Measurements from ENCODE around the gene LEAP2.

Gene LEAP2

GRCh38 chr5:132895719-132896305 is 22.3 kb downstream of the LEAP2 start:
- Histone ChIP-seq H3K27me3 (ENCODE audit: control insufficient read depth in 2 of 2, insufficient read depth in 2 of 2, low read length in 2 of 2) (no peaks in the 10 kb centered on the region), H3K9me3 (ENCODE audit: control insufficient read depth in 2 of 2, low read length in 2 of 2) (no peaks in the 10 kb centered on the region), H3K9ac (ENCODE audit: low read depth in 1 of 2, low read length in 2 of 2) (no peak overlapping the region), H3K4me3 (ENCODE audit: low read length in 2 of 2) (no peak overlapping the region), H3K27ac (ENCODE audit: low read depth in 2 of 2, low read length in 2 of 2) (no peak overlapping the region), H3K4me1 (ENCODE audit: control insufficient read depth in 2 of 2, insufficient read depth in 2 of 2, low read length in 2 of 2) (no peaks in the 10 kb centered on the region), H3K36me3 (ENCODE audit: control insufficient read depth in 2 of 2, insufficient read depth in 2 of 2, low read length in 2 of 2) (peaks cover 50 to 53% of the 10 kb centered on the region in 2 donors)

DNA sequence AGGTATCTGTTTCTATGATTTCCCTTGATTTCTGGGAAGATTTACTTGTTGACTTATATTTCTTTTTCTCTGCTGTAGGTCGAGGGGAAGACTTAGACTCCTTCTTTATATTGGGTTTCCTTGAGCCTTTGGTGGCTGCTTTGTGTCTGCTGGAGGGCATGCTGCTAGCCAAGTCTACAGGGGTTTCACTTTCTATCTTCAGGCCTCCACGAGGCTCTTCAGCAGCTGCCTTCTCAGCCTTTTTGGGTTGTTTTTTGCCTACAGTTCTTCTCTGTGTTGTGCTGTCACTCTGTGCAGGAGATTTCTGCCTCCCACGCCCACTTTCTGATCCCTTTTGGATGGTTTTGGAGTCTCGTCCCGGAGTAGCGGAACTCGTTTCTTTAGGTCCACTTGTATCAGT is 23.2 kb downstream of the LEAP2 start:
- no peak overlapping the region for H3K9ac ChIP-seq (ENCODE audit: low read depth in 1 of 2, low read length in 2 of 2)
- H3K36me3 ChIP-seq (ENCODE audit: control insufficient read depth in 2 of 2, insufficient read depth in 2 of 2, low read length in 2 of 2), result peaks cover 49 to 50% of the 10 kb centered on the region in 2 donors

DNA sequence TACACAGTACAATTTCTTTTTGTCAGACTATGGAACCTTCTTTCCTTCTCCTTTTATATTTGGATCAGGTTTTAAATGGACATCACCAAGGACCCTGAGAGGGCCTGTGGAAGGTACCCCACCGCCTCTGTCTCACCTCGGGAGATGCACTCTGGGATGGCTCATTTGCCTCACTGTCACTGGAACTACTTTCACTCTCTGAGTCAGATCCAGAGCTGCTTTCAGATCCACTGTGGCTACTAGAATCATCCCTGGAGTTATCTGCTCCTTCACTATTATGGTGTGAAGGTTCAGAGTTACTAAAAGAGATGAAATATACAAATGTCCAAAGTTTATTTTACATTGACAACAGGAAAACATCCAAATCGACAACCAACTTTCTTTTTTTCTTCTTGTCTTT is 24.6 kb downstream of the LEAP2 start:
- H3K9me3 ChIP-seq (ENCODE audit: control insufficient read depth in 2 of 2, low read length in 2 of 2), result no peaks in the 10 kb centered on the region
- no peak overlapping the region for H3K9ac ChIP-seq (ENCODE audit: low read depth in 1 of 2, low read length in 2 of 2)
- H3K36me3 ChIP-seq (ENCODE audit: control insufficient read depth in 2 of 2, insufficient read depth in 2 of 2, low read length in 2 of 2), result peaks cover 37% of the 10 kb centered on the region in 2 donors
- no peak overlapping the region for H3K4me3 ChIP-seq (ENCODE audit: low read length in 2 of 2)
- no peak overlapping the region for H3K27ac ChIP-seq (ENCODE audit: low read depth in 2 of 2, low read length in 2 of 2)
- H3K4me1 ChIP-seq (ENCODE audit: control insufficient read depth in 2 of 2, insufficient read depth in 2 of 2, low read length in 2 of 2), result no peaks in the 10 kb centered on the region
- H3K27me3 ChIP-seq (ENCODE audit: control insufficient read depth in 2 of 2, insufficient read depth in 2 of 2, low read length in 2 of 2), result no peaks in the 10 kb centered on the region

More for the DNA sequence above, 23.2 kb downstream of the LEAP2 start:
- no peaks in the 10 kb centered on the region for H3K27me3 ChIP-seq (ENCODE audit: control insufficient read depth in 2 of 2, insufficient read depth in 2 of 2, low read length in 2 of 2)
- H3K9me3 ChIP-seq (ENCODE audit: control insufficient read depth in 2 of 2, low read length in 2 of 2), result no peaks in the 10 kb centered on the region
- H3K27ac ChIP-seq (ENCODE audit: low read depth in 2 of 2, low read length in 2 of 2), result no peak overlapping the region
- H3K4me3 ChIP-seq (ENCODE audit: low read length in 2 of 2), result no peak overlapping the region
- no peaks in the 10 kb centered on the region for H3K4me1 ChIP-seq (ENCODE audit: control insufficient read depth in 2 of 2, insufficient read depth in 2 of 2, low read length in 2 of 2)

GRCh38 chr5:132901036-132901435 is 27.6 kb downstream of the LEAP2 start:
- no peaks in the 10 kb centered on the region for H3K9me3 ChIP-seq (ENCODE audit: control insufficient read depth in 2 of 2, low read length in 2 of 2)
- H3K9ac ChIP-seq (ENCODE audit: low read depth in 1 of 2, low read length in 2 of 2), result no peak overlapping the region
- H3K4me3 ChIP-seq (ENCODE audit: low read length in 2 of 2), result no peak overlapping the region
- no peak overlapping the region for H3K27ac ChIP-seq (ENCODE audit: low read depth in 2 of 2, low read length in 2 of 2)
- peaks cover 20 to 22% of the 10 kb centered on the region in 2 donors for H3K36me3 ChIP-seq (ENCODE audit: control insufficient read depth in 2 of 2, insufficient read depth in 2 of 2, low read length in 2 of 2)
- H3K4me1 ChIP-seq (ENCODE audit: control insufficient read depth in 2 of 2, insufficient read depth in 2 of 2, low read length in 2 of 2), result no peaks in the 10 kb centered on the region
- H3K27me3 ChIP-seq (ENCODE audit: control insufficient read depth in 2 of 2, insufficient read depth in 2 of 2, low read length in 2 of 2), result no peaks in the 10 kb centered on the region

DNA sequence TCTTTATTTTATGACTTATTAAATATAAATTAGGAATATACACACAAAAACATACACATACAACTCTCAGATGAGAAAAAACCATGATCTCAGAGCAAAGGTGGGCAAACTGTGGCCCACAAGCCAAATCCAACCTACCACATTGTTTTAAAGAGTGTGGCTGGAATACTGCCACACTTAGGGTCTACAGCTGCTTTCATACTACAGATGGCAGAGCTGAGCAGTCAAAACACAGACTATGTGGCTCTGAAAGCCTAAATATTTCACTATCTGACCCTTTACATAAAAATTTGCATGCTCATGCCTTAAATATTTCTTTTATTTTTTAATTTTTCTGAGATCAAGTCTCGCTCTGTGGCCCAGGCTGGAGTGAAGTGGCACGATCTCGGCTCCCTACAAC is 28.3 kb downstream of the LEAP2 start:
- H3K27me3 ChIP-seq (ENCODE audit: control insufficient read depth in 2 of 2, insufficient read depth in 2 of 2, low read length in 2 of 2), result no peaks in the 10 kb centered on the region
- H3K36me3 ChIP-seq (ENCODE audit: control insufficient read depth in 2 of 2, insufficient read depth in 2 of 2, low read length in 2 of 2), result peaks cover 13 to 15% of the 10 kb centered on the region in 2 donors
- no peaks in the 10 kb centered on the region for H3K4me1 ChIP-seq (ENCODE audit: control insufficient read depth in 2 of 2, insufficient read depth in 2 of 2, low read length in 2 of 2)
- H3K27ac ChIP-seq (ENCODE audit: low read depth in 2 of 2, low read length in 2 of 2), result no peak overlapping the region
- H3K4me3 ChIP-seq (ENCODE audit: low read length in 2 of 2), result no peak overlapping the region
- H3K9me3 ChIP-seq (ENCODE audit: control insufficient read depth in 2 of 2, low read length in 2 of 2), result no peaks in the 10 kb centered on the region
- H3K9ac ChIP-seq (ENCODE audit: low read depth in 1 of 2, low read length in 2 of 2), result no peak overlapping the region

GRCh38 chr5:132905938-132906337 is 32.5 kb downstream of the LEAP2 start:
- no peaks in the 10 kb centered on the region for H3K9me3 ChIP-seq (ENCODE audit: control insufficient read depth in 2 of 2, low read length in 2 of 2)
- no peak overlapping the region for H3K27ac ChIP-seq (ENCODE audit: low read depth in 2 of 2, low read length in 2 of 2)
- peaks cover 4% of the 10 kb centered on the region in 2 donors for H3K36me3 ChIP-seq (ENCODE audit: control insufficient read depth in 2 of 2, insufficient read depth in 2 of 2, low read length in 2 of 2)
- H3K9ac ChIP-seq (ENCODE audit: low read depth in 1 of 2, low read length in 2 of 2), result no peak overlapping the region
- no peak overlapping the region for H3K4me3 ChIP-seq (ENCODE audit: low read length in 2 of 2)
- H3K4me1 ChIP-seq (ENCODE audit: control insufficient read depth in 2 of 2, insufficient read depth in 2 of 2, low read length in 2 of 2), result no peaks in the 10 kb centered on the region
- no peaks in the 10 kb centered on the region for H3K27me3 ChIP-seq (ENCODE audit: control insufficient read depth in 2 of 2, insufficient read depth in 2 of 2, low read length in 2 of 2)

DNA sequence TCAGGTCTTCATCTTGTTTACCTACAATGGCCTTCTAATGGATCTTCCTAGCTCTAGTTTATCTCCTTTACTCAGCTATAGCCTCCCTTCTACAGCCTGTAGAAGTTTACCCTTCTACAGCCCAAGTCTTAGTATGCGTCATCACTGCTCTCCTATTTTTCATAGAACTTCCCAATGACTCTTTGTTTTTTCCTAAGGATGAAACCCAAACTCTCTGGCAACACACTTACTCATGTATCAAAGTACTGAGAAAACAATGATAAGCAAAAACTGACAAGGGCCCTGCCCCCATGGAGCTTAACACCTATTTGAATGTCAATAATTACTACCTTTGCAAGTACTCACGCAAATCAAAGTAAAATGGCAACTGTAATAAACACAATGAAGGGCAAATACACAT is 33.7 kb downstream of the LEAP2 start:
- no peaks in the 10 kb centered on the region for H3K4me1 ChIP-seq (ENCODE audit: control insufficient read depth in 2 of 2, insufficient read depth in 2 of 2, low read length in 2 of 2)
- no peaks in the 10 kb centered on the region for H3K9me3 ChIP-seq (ENCODE audit: control insufficient read depth in 2 of 2, low read length in 2 of 2)
- H3K36me3 ChIP-seq (ENCODE audit: control insufficient read depth in 2 of 2, insufficient read depth in 2 of 2, low read length in 2 of 2), result peaks cover 8 to 11% of the 10 kb centered on the region in 2 donors
- no peak overlapping the region for H3K4me3 ChIP-seq (ENCODE audit: low read length in 2 of 2)
- no peaks in the 10 kb centered on the region for H3K27me3 ChIP-seq (ENCODE audit: control insufficient read depth in 2 of 2, insufficient read depth in 2 of 2, low read length in 2 of 2)
- no peak overlapping the region for H3K27ac ChIP-seq (ENCODE audit: low read depth in 2 of 2, low read length in 2 of 2)
- H3K9ac ChIP-seq (ENCODE audit: low read depth in 1 of 2, low read length in 2 of 2), result no peak overlapping the region

- no peak overlapping the region for H3K9ac ChIP-seq (ENCODE audit: low read depth in 1 of 2, low read length in 2 of 2)
- peaks cover 13 to 24% of the 10 kb centered on the region in 2 donors for H3K36me3 ChIP-seq (ENCODE audit: control insufficient read depth in 2 of 2, insufficient read depth in 2 of 2, low read length in 2 of 2)
- H3K27ac ChIP-seq (ENCODE audit: low read depth in 2 of 2, low read length in 2 of 2), result no peak overlapping the region
- H3K27me3 ChIP-seq (ENCODE audit: control insufficient read depth in 2 of 2, insufficient read depth in 2 of 2, low read length in 2 of 2), result no peaks in the 10 kb centered on the region
- no peaks in the 10 kb centered on the region for H3K9me3 ChIP-seq (ENCODE audit: control insufficient read depth in 2 of 2, low read length in 2 of 2)
- H3K4me3 ChIP-seq (ENCODE audit: low read length in 2 of 2), result no peak overlapping the region
- H3K4me1 ChIP-seq (ENCODE audit: control insufficient read depth in 2 of 2, insufficient read depth in 2 of 2, low read length in 2 of 2), result no peaks in the 10 kb centered on the region
Observed at GRCh38 chr5:132909702-132910101, 36.2 kb downstream of the LEAP2 start.

DNA sequence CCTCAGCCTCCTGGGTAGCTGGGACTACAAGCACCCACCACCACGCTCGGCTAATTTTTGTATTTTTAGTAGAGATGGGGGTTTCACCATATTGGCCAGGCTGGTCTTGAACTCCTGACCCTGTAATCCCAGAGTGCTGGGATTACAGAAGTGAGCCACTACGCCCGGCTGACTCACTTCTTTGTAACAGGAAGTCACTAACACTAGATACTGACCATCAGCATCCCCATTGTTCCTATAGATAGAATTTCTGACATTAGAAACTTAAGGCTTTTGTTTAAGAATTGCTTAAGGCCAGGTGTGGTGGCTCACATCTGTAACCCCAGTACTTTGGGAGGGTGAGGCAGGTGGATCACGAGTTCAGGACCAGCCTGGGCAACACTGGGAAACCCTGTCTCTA is 42.2 kb downstream of the LEAP2 start:
- H3K4me3 ChIP-seq (ENCODE audit: low read length in 2 of 2), result no peak overlapping the region
- no peaks in the 10 kb centered on the region for H3K4me1 ChIP-seq (ENCODE audit: control insufficient read depth in 2 of 2, insufficient read depth in 2 of 2, low read length in 2 of 2)
- H3K27ac ChIP-seq (ENCODE audit: low read depth in 2 of 2, low read length in 2 of 2), result no peak overlapping the region
- no peak overlapping the region for H3K9ac ChIP-seq (ENCODE audit: low read depth in 1 of 2, low read length in 2 of 2)
- H3K36me3 ChIP-seq (ENCODE audit: control insufficient read depth in 2 of 2, insufficient read depth in 2 of 2, low read length in 2 of 2), result peaks cover 19 to 28% of the 10 kb centered on the region in 2 donors
- no peaks in the 10 kb centered on the region for H3K27me3 ChIP-seq (ENCODE audit: control insufficient read depth in 2 of 2, insufficient read depth in 2 of 2, low read length in 2 of 2)
- no peaks in the 10 kb centered on the region for H3K9me3 ChIP-seq (ENCODE audit: control insufficient read depth in 2 of 2, low read length in 2 of 2)

DNA sequence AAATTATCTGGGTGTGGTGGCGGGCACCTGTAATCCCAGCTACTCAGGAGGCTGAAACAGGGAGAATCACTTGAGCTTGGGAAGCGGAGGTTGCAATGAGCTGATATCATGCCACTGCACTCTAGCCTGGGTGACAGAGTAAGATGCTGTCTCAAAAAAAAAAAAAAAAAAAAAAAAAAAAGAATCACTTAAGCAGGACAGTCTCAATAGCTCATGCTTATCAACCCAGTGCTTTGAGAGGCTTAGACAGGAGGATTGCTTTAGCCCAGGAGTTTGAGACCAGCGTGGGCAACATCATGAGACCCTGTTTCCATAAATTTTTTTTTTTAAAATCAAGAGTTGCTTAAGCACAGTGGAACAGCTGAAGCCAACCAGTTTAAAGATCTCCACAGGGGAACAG is 42.6 kb downstream of the LEAP2 start:
- no peak overlapping the region for H3K4me3 ChIP-seq (ENCODE audit: low read length in 2 of 2)
- no peak overlapping the region for H3K27ac ChIP-seq (ENCODE audit: low read depth in 2 of 2, low read length in 2 of 2)
- peaks cover 15 to 30% of the 10 kb centered on the region in 2 donors for H3K36me3 ChIP-seq (ENCODE audit: control insufficient read depth in 2 of 2, insufficient read depth in 2 of 2, low read length in 2 of 2)
- no peaks in the 10 kb centered on the region for H3K27me3 ChIP-seq (ENCODE audit: control insufficient read depth in 2 of 2, insufficient read depth in 2 of 2, low read length in 2 of 2)
- no peaks in the 10 kb centered on the region for H3K4me1 ChIP-seq (ENCODE audit: control insufficient read depth in 2 of 2, insufficient read depth in 2 of 2, low read length in 2 of 2)
- H3K9me3 ChIP-seq (ENCODE audit: control insufficient read depth in 2 of 2, low read length in 2 of 2), result no peaks in the 10 kb centered on the region
- no peak overlapping the region for H3K9ac ChIP-seq (ENCODE audit: low read depth in 1 of 2, low read length in 2 of 2)
